ENCODE data around the gene MAPRE3. TPM values are rescaled to one million over a fixed set of nuclear protein-coding genes. Genes with fewer than 3 reads are reported as not detected.
A peak's percentile ranks its signal among the peaks of the same experiment; 100 is the strongest.
"Not testable (repeated sequence)": the region's sequence is repeated elsewhere in the genome, so short reads cannot be mapped to it uniquely, and the experiment has no call there.

Gene MAPRE3
- total RNA-seq, 2 experiments from 2014 or later = 2.7 TPM

- Mint-ChIP-seq H3K4me1 (peaks cover 69% of the 10 kb centered on the region), H3K36me3 (ENCODE audit: low read depth) (peaks cover 19% of the 10 kb centered on the region), H3K4me3 (no peak overlapping the region), H3K27me3 (peaks cover 2% of the 10 kb centered on the region), H3K27ac (peak overlapping the region; percentile 27), H3K9me3 (no peaks in the 10 kb centered on the region)
- CTCF ChIA-PET = interaction anchor here (0.7 to 3.3 kb wide), 3 partner anchors 13 to 1202 kb away, joined by 3 to 10 read pairs (median 3); partner anchors contain the start of genes AGBL5 and KHK
- no peak for DNase-seq
- POLR2A ChIA-PET = interaction anchor here (3.3 to 10.7 kb wide), 3 partner anchors 11 to 40 kb away, joined by 10 to 196 read pairs (median 125); partner anchors contain the start of genes AGBL5 and KHK
Observed at GRCh38 chr2:27073782-27074181, 103.3 kb downstream of the MAPRE3 start.

GRCh38 chr2:27074738-27075565 lies 104.5 kb downstream of the MAPRE3 start:
- Mint-ChIP-seq H3K27me3 (peaks cover 2% of the 10 kb centered on the region), H3K4me1 (peaks cover 59% of the 10 kb centered on the region), H3K9me3 (no peaks in the 10 kb centered on the region), H3K4me3 (no peak overlapping the region), H3K27ac (peak overlapping the region; percentile 79), H3K36me3 (ENCODE audit: low read depth) (peaks cover 8% of the 10 kb centered on the region)
- ChIA-PET POLR2A (interaction anchor here (1.2 to 10.7 kb wide), 4 partner anchors 9 to 41 kb away, joined by 3 to 196 read pairs (median 68); partner anchors contain the start of genes AGBL5 and KHK), CTCF (interaction anchor here (0.8 to 3.3 kb wide), 2 partner anchors 12 to 24 kb away, joined by 3 to 10 read pairs; partner anchors contain the start of genes AGBL5 and KHK)
- peak; percentile 63 for DNase-seq

- H3K4me1 Mint-ChIP-seq = peaks cover 59% of the 10 kb centered on the region
- ChIA-PET POLR2A (interaction anchor here (1.2 to 10.7 kb wide), 4 partner anchors 9 to 42 kb away, joined by 3 to 196 read pairs (median 68); partner anchors contain the start of genes AGBL5 and KHK), CTCF (interaction anchor here (3.3 kb wide), 1 partner anchor 25 kb away, joined by 10 read pairs; the partner anchor contains the start of gene AGBL5)
- not testable (repeated sequence) for H3K9me3 Mint-ChIP-seq; H3K36me3 Mint-ChIP-seq (ENCODE audit: low read depth); DNase-seq; H3K4me3 Mint-ChIP-seq; H3K27me3 Mint-ChIP-seq
- H3K27ac Mint-ChIP-seq = peak overlapping the region; percentile 79
Observed at GRCh38 chr2:27075566-27075871, 105.1 kb downstream of the MAPRE3 start.

- no peak overlapping the region for H3K4me3 Mint-ChIP-seq
- H3K27me3 Mint-ChIP-seq = peaks cover 2% of the 10 kb centered on the region
- DNase-seq = no peak
Observed at GRCh38 chr2:27076323-27076722, 105.9 kb downstream of the MAPRE3 start.

More at GRCh38 chr2:27076323-27076722, 105.9 kb downstream of the MAPRE3 start:
- CTCF ChIA-PET = interaction anchor here (0.9 kb wide), 1 partner anchor 25 kb away, joined by 3 read pairs; the partner anchor contains the start of gene AGBL5
- POLR2A ChIA-PET = interaction anchor here (0.6 to 7.4 kb wide), 3 partner anchors 8 to 279 kb away, joined by 3 to 125 read pairs (median 4); partner anchors contain the start of gene KHK
- Mint-ChIP-seq H3K36me3 (ENCODE audit: low read depth) (no peaks in the 10 kb centered on the region), H3K4me1 (peaks cover 60% of the 10 kb centered on the region), H3K27ac (peak overlapping the region; percentile 51), H3K9me3 (no peaks in the 10 kb centered on the region)

Other genes with a start within 250 kb of the MAPRE3 start
- 10 to 100 TPM; 27.0 to 27.6 TPM for gene SLC35F6, start 206.4 kb upstream of the MAPRE3 start, total RNA-seq
- gene CENPA, start 184.6 kb upstream of the MAPRE3 start, total RNA-seq = 10 to 100 TPM; 39.5 to 43.1 TPM
- gene DPYSL5, start 122.5 kb upstream of the MAPRE3 start, total RNA-seq = not detected
- 10 to 100 TPM; 80.4 to 80.7 TPM for gene TMEM214, start 62.3 kb downstream of the MAPRE3 start, total RNA-seq
- 10 to 100 TPM; 16.9 to 18.3 TPM for gene AGBL5, start 81.0 kb downstream of the MAPRE3 start, total RNA-seq
- 100 to 1,000 TPM; 305 to 312 TPM for gene OST4, start 101.0 kb downstream of the MAPRE3 start, total RNA-seq
- under 1 TPM; 0.70 to 0.78 TPM for gene EMILIN1, start 108.0 kb downstream of the MAPRE3 start, total RNA-seq
- gene KHK, start 116.1 kb downstream of the MAPRE3 start, total RNA-seq = 1 to 10 TPM; 5.6 to 6.6 TPM
- gene CGREF1, start 148.5 kb downstream of the MAPRE3 start, total RNA-seq = 1 to 10 TPM in 1 of 2 experiments, under 1 TPM in 1; 0.75 to 1.2 TPM
- gene ABHD1, start 153.2 kb downstream of the MAPRE3 start, total RNA-seq = under 1 TPM; 0.13 to 0.20 TPM
- gene PREB, start 164.0 kb downstream of the MAPRE3 start, total RNA-seq = 10 to 100 TPM; 67.4 to 72.7 TPM
- not detected for gene PRR30, start 168.8 kb downstream of the MAPRE3 start, total RNA-seq
- gene TCF23, start 178.4 kb downstream of the MAPRE3 start, total RNA-seq = not detected
- 10 to 100 TPM; 94.9 to 97.8 TPM for gene ATRAID, start 241.4 kb downstream of the MAPRE3 start, total RNA-seq
- gene SLC5A6, start 241.6 kb downstream of the MAPRE3 start, total RNA-seq = 10 to 100 TPM; 20.8 to 23.6 TPM
- gene CAD, start 246.7 kb downstream of the MAPRE3 start, total RNA-seq = 10 to 100 TPM; 39.7 TPM

Data from activated CD4-positive, alpha-beta memory T cell treated with anti-CD3 and anti-CD28 coated beads, Interleukin-2, amount 10 ng/mL, durations not matched to agents 7 days and 5 days (primary cell).